GM10847 (cell line): Measurements from ENCODE around the gene ZBTB44.

Source experiments
- POLR2A ChIP-seq: IDR thresholded peaks from 2 replicates; pipeline ENCODE4 v1.6.1; 2011; ENCODE audit not compliant: insufficient read length; ENCODE audit errors: extremely low read depth

Gene ZBTB44

DNA sequence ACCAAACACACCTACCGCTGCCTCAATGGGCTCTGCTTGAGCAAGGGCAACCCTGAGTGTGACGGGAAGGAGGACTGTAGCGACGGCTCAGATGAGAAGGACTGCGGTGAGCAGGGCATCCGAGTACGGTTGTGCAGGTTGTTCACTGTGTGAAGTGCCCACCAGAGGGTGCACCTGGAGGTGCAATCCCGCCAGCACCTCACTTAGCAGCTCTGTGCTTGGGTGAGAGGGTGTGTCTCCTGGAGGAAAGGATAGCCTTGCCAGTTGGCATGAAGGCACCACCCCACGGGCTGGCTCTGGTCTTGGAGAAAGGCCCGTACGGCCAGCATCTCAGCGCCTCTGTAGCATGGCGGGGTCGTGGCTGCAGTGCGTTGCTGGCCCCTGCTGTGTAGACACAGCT is 115.8 kb downstream of the ZBTB44 start:
- TF ChIP-seq POLR2A: no peak

DNA sequence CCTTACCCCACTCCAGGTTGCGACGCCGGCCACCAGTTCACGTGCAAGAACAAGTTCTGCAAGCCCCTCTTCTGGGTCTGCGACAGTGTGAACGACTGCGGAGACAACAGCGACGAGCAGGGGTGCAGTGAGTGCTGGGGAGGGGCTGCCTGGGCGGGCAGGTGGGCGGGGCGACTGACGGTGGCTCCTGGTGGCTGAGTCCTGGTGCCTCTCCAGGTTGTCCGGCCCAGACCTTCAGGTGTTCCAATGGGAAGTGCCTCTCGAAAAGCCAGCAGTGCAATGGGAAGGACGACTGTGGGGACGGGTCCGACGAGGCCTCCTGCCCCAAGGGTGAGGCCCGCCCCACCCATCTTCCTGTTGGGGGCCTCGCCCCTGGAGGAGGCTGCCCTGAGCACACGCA is 116.4 kb downstream of the ZBTB44 start:
- no peak for TF ChIP-seq POLR2A

DNA sequence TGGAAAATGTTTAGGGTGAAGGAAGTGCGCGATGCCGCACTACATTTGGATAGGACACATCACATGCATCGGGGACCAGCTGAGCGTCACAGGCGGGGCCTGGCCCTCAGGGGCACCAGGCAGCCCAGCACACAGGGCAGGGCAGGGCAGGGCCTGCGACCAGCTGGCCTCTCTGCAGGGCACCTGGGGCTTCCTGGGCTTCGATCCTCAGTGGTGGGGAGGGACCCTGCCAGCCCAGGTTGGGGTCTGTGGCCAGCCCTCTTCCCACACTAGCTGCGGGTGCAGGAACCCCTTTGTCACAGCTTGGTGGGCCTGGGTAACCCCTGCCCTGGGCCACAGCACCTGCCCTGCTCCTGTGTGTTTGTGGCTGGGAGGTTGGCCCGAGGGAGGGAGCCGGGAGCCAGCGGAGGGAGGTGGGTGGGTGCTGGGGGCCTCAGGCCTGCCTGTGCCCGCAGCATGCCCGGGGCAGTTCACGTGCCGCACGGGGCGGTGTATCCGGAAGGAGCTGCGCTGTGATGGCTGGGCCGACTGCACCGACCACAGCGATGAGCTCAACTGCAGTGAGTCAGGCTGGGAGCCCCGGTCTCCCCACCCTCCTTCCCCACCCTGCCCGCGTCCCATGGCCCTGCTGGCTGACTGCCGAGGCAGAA is 117.2 kb downstream of the ZBTB44 start:
- TF ChIP-seq POLR2A: no peak

DNA sequence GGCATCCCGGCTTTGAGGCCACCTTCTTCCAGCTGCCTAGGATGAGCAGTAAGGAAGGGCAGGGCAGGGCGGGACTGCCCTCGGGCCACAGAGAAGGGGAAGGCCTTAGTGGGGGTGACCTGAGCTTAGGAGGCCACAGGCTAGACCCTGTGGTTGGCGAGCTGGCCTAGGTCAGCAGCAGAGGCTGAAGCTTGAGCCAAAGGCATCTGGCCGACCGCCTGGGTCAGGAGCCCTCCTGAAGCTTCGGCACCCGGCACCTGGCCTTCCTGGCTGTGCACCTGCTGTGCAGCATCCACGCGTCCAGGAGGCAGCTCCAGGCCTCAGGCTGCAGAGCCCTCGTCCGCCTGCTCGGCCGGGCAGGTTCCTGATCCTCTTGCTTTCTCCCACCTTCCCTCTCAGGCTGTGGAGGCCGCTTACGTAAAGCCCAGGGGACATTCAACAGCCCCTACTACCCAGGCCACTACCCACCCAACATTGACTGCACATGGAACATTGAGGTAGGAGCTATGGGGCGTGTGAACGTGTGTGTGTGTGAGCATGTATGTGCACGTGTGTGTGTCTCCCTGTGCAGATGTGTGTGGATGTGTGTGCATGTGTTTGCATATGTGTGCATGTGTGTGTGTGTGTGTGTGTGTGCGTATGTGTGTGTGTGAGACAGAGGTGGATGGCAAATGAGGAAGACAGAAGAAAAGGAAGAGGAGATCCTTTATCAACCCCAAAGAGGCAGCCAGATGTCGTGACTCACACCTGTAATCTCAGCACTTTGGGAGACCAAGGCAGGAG is 120.3 kb downstream of the ZBTB44 start:
- no peak for TF ChIP-seq POLR2A

DNA sequence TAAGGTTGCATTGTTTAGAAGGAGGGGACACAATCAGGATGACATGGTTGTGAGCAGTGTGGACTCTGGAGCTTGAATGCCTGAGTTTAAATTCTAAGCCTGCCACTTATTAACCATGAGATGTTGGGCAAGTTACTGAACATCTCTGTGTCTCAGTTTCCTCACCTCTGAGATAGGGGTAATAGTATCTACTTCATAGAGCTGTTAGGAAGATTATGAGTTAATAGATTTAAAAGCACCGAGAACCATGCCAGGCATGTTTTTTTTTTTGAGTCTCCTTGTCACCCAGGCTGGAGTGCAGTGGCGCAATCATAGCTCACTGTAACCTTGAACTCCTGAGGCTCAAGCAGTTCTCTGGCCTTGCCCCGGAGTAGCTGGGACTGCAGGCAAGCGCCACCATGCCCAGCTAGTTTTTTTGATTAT is 121.9 kb downstream of the ZBTB44 start:
- TF ChIP-seq POLR2A: no peak

DNA sequence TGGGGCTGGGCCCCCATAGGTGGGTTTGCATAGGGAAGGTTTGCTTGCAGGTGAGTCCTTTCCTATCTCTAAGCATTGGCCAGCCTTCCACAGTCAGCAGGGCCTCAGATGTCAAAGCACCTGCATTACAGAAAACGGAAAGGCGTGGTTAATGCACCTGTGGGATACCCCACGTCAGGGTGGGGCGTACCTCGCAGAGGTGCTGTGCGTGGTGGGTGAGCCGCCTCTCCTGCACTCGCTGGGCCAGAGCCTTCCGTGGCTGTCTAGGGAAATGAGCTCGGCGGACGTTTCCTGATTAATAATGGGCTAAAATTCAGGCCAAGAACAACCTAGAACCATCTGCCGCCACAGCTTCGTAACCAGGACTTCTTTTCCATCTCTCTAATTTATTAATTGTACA is 122.8 kb downstream of the ZBTB44 start:
- TF ChIP-seq POLR2A: no peak

DNA sequence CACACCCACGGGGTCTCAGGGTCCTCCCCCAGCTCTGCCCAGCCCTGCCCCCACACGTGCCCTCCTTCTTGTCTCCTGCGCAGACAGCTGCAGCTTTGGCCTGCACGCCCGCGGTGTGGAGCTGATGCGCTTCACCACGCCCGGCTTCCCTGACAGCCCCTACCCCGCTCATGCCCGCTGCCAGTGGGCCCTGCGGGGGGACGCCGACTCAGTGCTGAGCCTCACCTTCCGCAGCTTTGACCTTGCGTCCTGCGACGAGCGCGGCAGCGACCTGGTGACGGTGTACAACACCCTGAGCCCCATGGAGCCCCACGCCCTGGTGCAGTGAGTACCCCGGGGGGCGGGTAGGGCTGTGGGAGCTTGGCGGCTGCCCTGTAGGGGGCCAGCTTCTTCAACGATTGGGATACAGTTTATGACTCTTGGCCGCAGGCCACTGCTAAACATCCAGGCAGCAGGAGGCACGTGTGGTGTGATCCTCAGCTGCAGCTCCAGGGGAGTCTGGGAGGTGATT is 124.3 kb downstream of the ZBTB44 start:
- no peak for TF ChIP-seq POLR2A

DNA sequence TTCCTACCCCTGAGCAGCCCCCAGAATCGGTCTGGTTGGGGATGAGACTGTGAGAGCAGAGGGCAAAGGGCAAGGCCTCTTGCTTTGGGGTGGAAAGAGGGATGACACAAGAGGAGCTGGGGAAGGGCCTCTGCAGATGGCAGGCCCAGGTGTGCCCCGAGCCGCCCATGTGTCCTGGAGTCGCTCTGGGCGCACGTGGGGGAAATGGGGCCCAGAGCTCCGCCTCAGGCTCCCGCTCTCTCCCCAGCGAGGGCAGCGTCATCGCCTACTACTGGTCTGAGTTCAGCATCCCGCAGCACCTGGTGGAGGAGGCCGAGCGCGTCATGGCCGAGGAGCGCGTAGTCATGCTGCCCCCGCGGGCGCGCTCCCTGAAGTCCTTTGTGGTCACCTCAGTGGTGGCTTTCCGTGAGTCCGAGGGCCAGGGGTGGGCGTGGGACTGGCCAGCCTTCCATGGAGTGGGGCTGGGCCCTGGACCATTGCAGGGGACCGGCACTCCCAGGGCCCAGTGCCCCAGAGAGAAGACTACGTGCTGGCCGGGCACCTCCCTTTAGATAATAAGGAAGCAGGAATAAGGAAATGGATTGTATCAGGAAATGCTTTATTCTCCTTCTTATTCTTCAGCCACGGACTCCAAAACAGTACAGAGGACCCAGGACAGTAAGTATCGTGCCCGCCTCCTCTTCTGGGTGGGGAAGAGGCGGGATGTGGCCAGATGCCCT is 125.1 kb downstream of the ZBTB44 start:
- TF ChIP-seq POLR2A: no peak

DNA sequence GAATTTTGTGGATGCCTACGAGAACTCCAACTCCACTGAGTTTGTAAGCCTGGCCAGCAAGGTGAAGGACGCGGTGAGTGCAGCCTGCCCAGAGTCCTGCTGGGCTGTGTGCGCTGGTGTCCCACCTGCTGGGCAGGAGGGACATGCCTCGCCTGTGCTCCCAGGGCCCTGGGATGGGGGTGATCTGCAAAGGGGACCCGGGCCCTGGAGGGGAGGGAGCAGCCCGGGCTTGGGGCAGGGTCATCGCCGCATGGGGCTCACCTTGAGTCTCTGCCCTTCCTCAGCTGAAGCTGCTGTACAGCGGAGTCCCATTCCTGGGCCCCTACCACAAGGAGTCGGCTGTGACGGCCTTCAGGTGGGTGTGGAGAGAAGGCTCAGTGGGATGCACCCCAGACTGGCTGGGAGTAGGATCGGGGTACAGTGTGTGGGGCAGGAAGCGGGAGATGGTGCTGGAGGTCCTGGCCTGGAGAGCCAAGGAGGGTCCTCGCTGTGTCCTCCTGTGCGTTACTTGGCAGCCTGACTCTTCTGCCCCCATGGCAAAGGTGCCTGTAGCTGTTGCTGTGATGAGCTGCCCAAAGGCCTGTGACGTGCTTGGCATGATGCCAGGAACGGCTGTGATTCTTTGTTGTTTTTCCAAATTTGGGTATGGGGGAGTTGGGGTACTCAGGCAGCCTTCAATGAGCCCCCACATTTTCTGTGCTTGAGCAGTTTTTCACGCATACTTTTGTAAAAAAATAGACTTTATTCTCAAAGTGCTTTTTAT is 126.0 kb downstream of the ZBTB44 start:
- no peak for TF ChIP-seq POLR2A

DNA sequence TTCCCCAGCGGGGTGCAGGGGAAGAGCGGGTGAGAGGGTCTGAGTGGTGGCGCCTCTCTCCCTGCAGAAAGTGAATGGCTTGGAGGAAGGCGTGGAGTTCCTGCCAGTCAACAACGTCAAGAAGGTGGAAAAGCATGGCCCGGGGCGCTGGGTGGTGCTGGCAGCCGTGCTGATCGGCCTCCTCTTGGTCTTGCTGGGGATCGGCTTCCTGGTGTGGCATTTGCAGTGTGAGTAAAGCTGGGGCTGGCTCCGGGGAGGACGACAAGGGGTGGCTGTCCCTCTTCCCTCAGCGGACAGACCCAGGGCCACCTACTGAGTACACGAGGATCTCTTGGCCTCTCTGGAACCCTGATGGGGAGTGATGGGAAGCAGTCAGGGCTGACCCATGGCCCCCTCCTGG is 126.7 kb downstream of the ZBTB44 start:
- TF ChIP-seq POLR2A: no peak

DNA sequence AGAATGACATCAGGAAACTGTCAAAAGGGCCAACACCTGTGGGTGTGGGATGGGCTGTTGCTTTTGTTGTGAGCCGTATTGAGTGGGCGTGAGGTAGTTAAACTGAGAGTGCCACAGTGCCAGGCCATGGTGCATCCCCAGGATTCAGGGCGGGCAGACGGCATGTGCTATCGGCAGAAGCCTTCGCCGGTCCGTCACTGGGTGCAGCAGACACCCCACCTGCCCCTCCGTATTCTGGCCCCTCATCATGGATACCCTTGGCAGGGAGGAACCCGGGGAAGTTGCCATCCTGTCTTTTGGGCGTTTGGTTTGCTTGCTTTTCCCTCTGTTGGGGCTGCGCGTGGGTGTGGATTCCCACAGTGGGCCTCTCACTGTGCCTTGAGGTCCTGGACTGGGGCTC is 127.6 kb downstream of the ZBTB44 start:
- no peak for TF ChIP-seq POLR2A

DNA sequence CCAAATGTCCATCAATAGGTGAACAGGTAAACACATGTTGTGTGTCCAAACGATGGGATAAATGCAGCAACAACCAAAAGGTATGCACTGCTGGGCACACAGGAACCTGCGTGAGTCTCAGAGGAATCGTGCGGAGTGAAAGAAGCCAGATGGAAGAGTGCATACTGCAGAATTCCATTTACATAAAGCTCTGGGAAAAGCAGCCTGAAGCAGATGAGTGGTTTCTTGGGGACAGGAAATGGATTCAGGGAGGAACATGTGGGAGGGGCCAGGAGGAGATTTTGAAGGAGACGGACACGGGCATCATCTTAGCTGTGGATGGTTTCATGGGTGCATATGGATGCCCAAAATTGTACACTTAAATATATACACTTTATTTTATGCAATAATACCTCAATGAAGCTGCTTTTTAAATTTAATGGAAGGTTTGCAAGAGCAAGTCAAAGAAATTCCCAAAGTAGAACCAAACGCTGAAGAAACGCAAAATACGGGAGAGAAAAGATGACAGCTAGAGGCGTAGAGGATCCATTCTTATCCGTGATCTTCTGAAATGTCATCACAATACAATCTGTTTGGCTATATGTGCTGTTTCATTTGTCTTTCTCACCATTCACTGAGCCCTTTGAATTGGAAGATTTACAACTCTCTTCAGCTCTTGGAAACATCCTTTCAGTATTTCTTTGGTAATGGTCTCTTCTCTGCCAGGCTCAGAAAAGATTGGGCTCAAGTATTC is 130.7 kb downstream of the ZBTB44 start:
- no peak for TF ChIP-seq POLR2A

DNA sequence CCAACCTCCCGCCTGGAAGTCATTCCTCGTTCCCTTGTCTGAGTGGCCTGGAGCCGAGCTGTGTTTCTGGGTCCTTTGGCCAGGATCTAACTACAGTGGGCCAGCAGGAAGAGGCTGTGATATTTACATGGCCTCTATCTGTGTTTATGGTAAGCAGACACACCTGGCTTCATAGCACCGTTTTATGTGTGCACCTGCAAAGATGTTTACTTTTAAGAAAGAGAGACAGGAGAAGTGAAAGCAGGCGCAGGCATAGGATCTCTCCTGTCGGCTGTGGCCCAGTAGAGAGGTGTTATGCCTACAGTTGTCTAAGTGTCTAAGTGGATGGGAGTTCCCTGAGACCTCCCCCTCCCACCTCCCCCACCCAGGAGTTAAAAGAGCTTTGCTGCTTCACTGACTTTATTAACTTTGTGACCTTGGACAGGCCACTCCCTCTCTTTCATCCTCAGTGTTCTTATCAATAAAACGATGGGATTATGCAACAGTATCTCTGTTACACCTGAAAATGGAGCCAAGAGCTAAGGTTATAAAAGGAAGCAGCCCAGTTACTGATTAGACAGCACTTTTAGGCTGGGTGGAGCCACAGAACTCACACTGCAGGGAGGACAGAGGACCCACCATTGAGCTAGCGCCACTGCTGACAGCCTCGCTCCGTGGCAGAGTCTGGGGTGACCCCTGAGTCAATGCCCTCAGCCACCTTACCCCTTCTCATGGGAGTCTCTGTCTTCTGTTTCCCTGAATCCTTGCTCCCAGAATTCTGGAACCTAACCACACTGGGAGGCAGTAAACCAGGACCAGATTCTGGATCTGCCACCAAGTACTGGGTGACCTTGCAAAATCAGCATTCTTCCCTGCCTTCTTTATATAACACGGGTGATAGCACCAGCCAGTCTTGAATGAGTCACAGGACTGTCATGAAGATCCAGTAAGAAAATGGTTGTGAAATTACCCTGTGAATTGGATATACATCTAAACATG is 133.1 kb downstream of the ZBTB44 start:
- no peak for TF ChIP-seq POLR2A
